ENCODE measurements around the gene MAN1C1. TPM values are rescaled to one million over a fixed set of nuclear protein-coding genes. Genes with fewer than 3 reads are reported as not detected.

MAN1C1 gene
- total RNA-seq, 2 donors from 2014 or later: 22.8 to 34.4 TPM

DNA sequence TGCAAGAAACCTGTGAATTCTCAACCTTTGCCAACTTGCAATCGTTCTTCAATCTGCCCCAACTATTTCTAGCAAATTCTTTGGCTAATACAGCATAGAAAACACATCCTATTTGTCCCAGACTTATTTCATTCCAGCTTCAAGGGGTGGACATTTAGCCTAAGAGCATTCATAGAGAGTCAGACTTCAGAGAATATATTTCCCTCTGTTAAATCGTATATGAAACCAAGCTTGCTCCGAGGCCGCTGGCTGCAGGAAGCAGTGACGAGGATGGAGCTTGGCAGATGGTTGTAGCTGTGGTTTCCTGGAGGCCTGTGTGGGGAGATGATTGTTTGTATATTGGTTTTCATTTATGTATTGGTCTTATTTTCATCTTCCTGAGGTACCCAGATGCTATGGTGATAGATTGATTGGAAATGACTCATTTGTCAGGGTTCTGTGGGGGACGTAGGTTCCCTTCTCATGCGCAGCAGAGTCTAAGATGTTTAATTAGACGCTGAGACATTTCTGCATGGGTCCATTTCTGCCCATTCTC lies 26.1 kb downstream of the MAN1C1 start:
- H3K36me3 ChIP-seq: no peaks in the 10 kb centered on the region

GRCh38 chr1:25643929-25644328 lies 27.3 kb downstream of the MAN1C1 start:
- TF ChIP-seq POLR2A (IDR thresholded peaks at IDR 0.05): no peak
- no peak for TF ChIP-seq POLR2AphosphoS5 (IDR thresholded peaks at IDR 0.05)
- TF ChIP-seq, protein P1, sequence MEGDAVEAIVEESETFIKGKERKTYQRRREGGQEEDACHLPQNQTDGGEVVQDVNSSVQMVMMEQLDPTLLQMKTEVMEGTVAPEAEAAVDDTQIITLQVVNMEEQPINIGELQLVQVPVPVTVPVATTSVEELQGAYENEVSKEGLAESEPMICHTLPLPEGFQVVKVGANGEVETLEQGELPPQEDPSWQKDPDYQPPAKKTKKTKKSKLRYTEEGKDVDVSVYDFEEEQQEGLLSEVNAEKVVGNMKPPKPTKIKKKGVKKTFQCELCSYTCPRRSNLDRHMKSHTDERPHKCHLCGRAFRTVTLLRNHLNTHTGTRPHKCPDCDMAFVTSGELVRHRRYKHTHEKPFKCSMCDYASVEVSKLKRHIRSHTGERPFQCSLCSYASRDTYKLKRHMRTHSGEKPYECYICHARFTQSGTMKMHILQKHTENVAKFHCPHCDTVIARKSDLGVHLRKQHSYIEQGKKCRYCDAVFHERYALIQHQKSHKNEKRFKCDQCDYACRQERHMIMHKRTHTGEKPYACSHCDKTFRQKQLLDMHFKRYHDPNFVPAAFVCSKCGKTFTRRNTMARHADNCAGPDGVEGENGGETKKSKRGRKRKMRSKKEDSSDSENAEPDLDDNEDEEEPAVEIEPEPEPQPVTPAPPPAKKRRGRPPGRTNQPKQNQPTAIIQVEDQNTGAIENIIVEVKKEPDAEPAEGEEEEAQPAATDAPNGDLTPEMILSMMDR (IDR thresholded peaks at IDR 0.05): no peak
- no peak for DNase-seq (ENCODE audit: low spot score)
- intact Hi-C loops (cut with DNase I): no loop called here
- H3K9me3 ChIP-seq: no peaks in the 10 kb centered on the region
- H3K27me3 ChIP-seq (replicated peaks; ENCODE audit: insufficient read depth): no peaks in the 10 kb centered on the region
- peaks cover 8% of the 10 kb centered on the region for H3K4me1 ChIP-seq (replicated peaks)
- H3K27ac ChIP-seq: no peak overlapping the region
- no peak overlapping the region for H3K4me3 ChIP-seq
- 91% methylated on average over 7 of the region's 7 CpGs for WGBS
- no peaks in the 10 kb centered on the region for H3K36me3 ChIP-seq

More for the DNA sequence above, 26.1 kb downstream of the MAN1C1 start:
- no peaks in the 10 kb centered on the region for H3K27me3 ChIP-seq (replicated peaks; ENCODE audit: insufficient read depth)
- H3K4me1 ChIP-seq (replicated peaks): peaks cover 8% of the 10 kb centered on the region
- no peak for DNase-seq (ENCODE audit: low spot score)
- H3K27ac ChIP-seq: peak overlapping the region in 1 of 2 donors; percentile 9
- intact Hi-C loops (cut with DNase I): no loop called here
- no peaks in the 10 kb centered on the region for H3K9me3 ChIP-seq
- peak; percentile 10 for TF ChIP-seq POLR2AphosphoS5 (IDR thresholded peaks at IDR 0.05)
- no peak for TF ChIP-seq POLR2A (IDR thresholded peaks at IDR 0.05)
- H3K4me3 ChIP-seq: no peak overlapping the region
- 82% methylated on average over 8 of the region's 8 CpGs for WGBS

GRCh38 chr1:25644962-25645361 lies 28.4 kb downstream of the MAN1C1 start:
- TF ChIP-seq POLR2A (IDR thresholded peaks at IDR 0.05) (no peak), POLR2AphosphoS5 (IDR thresholded peaks at IDR 0.05) (no peak)
- TF ChIP-seq, protein P1 (IDR thresholded peaks at IDR 0.05): no peak
- Histone ChIP-seq H3K4me1 (replicated peaks) (peaks cover 8% of the 10 kb centered on the region), H3K36me3 (no peaks in the 10 kb centered on the region), H3K27ac (no peak overlapping the region), H3K4me3 (no peak overlapping the region), H3K27me3 (replicated peaks; ENCODE audit: insufficient read depth) (no peaks in the 10 kb centered on the region), H3K9me3 (no peaks in the 10 kb centered on the region)
- intact Hi-C loops (cut with DNase I): no loop called here
- DNase-seq (ENCODE audit: low spot score): no peak
- WGBS: 82% methylated on average over 4 of the region's 4 CpGs

DNA sequence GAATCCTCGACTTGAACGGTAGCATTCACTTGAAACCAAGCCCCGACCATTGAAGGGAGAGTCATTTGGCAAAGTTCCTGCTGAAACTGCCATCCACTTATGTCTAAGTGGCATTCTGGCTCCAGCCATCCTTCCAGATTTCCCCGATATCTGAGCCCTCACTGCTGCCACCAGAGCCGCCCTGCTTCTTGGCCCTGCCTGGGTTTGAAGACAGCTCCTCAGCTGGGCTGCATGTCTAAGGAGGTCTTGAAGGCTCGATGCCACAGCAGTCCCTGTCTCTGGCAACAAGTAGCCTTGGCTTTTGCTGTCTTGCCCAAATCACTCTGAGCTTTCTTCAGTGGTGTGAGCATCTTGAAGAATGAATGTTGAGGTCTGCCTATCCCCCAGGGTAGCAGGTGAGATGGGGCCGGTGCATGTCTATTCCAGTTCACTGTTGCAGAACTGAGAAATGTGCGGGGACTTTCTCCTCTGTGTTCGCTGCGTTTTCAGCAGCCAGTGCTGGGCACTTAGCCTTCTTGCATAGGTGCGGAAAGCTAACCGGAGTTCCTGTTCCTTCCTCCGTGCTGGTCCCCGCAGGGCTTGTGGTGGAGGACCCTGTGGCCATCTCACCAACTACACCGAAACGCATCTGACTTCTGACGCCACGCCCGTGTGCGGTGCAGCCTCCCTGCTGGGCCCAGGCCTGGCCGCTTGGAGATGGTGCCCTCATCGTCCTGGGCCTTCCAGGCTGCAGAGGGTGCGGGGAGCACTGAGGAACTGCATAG lies 29.2 kb downstream of the MAN1C1 start:
- Histone ChIP-seq H3K9me3 (no peaks in the 10 kb centered on the region), H3K36me3 (no peaks in the 10 kb centered on the region), H3K27ac (no peak overlapping the region), H3K4me3 (no peak overlapping the region), H3K4me1 (replicated peaks) (peaks cover 8% of the 10 kb centered on the region), H3K27me3 (replicated peaks; ENCODE audit: insufficient read depth) (no peaks in the 10 kb centered on the region)
- no peak for DNase-seq (ENCODE audit: low spot score)
- WGBS: 90% methylated on average over 23 of the region's 23 CpGs
- TF ChIP-seq POLR2AphosphoS5 (IDR thresholded peaks at IDR 0.05) (no peak), POLR2A (IDR thresholded peaks at IDR 0.05) (no peak)
- TF ChIP-seq, protein P1 (IDR thresholded peaks at IDR 0.05): no peak
- intact Hi-C loops (cut with DNase I): no loop called here

- TF ChIP-seq, protein P1 (IDR thresholded peaks at IDR 0.05): no peak
- TF ChIP-seq POLR2AphosphoS5 (IDR thresholded peaks at IDR 0.05) (no peak), POLR2A (IDR thresholded peaks at IDR 0.05) (no peak)
- Histone ChIP-seq H3K27me3 (replicated peaks; ENCODE audit: insufficient read depth) (no peaks in the 10 kb centered on the region), H3K27ac (no peak overlapping the region), H3K9me3 (no peaks in the 10 kb centered on the region), H3K36me3 (no peaks in the 10 kb centered on the region), H3K4me3 (no peak overlapping the region), H3K4me1 (replicated peaks) (peaks cover 4% of the 10 kb centered on the region)
- 97% methylated on average over 4 of the region's 4 CpGs for WGBS
- intact Hi-C loops (cut with DNase I): no loop called here
- no peak for DNase-seq (ENCODE audit: low spot score)
Measured at GRCh38 chr1:25647106-25647505, 30.5 kb downstream of the MAN1C1 start.
